Subcutaneous adipose tissue (tissue), 4 donors: Measurements from ENCODE around the gene TTYH3. TPM values are rescaled to one million over a fixed set of nuclear protein-coding genes. Genes with fewer than 3 reads are reported as not detected.

Source experiments
- CTCF ChIP-seq: fragments of 450-650 bp; IDR thresholded peaks from one replicate; pipeline ENCODE4 v1.5.1; 2016; ENCODE audit warnings: low read depth, mild to moderate bottlenecking, control low read depth, antibody characterized with exemption, moderate library complexity
- total RNA-seq, 4 donors: library from RNA; depleted of rRNA; stranded (reverse); fragments of >200 nt; gene quantifications; one replicate each; pipeline ENCODE4 v1.1.0, GENCODE V29; 2016

The TTYH3 gene
- total RNA-seq, 4 donors from 2014 or later, result 16.0 to 45.4 (median 21.5) TPM

GRCh38 chr7:2605608-2606538, 25.9 kb upstream of the TTYH3 start:
- TF ChIP-seq CTCF, result no peak

- TF ChIP-seq CTCF, result no peak
These were observed 25.2 kb upstream of the TTYH3 start for GRCh38 chr7:2606539-2606936.

DNA sequence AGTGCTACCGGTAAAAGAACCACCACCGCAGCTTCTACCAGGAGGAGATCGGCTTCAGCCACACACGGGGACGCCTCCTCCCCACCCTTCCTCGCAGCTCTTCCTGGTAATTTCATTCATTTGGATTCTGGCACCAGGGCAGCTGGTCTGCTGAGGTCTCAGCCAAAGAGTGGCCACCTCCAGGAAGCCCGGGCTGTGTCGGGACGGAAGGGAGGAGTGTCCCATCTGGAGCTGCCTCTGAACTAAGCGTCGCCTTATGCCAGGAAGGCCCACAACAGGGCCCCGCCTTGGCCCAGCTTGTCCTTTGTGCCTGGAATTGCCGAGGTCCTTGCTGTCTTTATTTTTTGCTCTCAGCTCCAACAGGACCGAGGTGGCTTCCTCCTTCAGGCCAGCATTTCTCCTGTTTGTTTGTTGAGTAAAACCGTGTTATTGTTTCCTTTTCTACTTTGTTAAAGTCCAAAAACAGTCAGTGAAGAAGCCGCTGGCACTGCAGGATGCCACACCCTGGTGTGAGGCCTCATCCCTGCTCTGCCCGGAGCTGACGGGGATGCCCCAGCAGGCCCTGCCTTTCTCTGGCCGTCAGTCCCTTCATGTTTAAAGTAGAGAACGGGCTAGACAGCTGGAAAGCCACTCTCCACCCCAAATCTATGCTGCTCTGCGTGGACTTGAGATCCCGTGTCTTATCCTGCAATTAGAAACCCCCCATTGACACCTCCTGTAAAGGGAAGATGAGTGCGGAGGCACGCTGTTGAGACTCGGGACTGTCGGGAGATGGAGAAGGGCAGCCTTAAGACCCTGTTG, 24.5 kb upstream of the TTYH3 start:
- no peak for TF ChIP-seq CTCF

DNA sequence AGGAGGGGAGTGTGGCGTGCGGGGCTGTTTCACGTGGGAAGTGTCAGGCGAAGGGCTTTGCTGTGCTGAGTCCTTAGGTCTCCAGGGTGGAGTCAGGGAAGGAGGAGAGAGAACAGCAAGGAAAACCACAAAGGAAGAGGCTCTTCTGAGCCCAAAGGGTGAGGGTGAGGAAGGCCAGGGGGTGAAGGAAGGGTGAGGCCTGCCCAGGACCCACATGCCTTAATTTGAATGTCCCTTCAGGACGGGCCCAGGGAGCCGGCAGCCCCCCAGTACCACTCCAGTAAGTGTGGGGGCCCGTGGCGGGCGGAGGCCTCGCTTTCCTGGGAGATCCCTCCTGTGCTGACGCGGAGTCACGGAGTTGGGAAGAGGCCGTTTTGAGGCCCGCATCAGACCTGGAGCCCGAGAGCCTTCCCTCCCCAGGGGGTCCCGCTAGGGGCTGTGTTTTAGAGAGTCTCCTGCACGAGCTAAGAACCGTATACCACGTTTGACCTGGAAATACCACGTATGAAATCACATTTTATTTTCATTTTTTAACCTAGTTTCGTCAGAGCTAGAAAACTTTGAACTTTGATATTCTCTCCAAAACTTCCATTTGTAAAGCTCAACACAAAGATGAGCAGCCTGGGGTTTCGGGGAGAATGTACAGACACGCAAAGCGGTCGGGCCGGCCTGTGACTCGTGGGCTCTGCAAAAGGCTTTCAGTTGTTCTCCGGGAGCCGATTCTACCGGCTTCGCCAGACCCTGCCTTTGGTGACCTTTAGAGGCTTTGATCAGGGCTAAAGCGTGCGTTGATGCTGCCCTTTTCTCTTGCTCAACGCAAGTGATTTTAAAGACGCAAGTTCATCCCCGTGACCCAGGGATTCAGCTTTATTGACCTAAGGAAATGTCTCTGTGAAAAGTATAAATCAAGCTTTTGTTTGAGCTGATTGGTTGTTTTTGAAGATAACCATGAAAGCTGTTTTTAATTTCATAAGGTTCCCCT, 23.6 kb upstream of the TTYH3 start:
- no peak for TF ChIP-seq CTCF

GRCh38 chr7:2608921-2609411, 22.8 kb upstream of the TTYH3 start:
- TF ChIP-seq CTCF, result no peak

- no peak for TF ChIP-seq CTCF
These were observed 21.3 kb upstream of the TTYH3 start for GRCh38 chr7:2610466-2610865.
